Inferior parietal cortex (tissue), 1 donor: ENCODE results near the gene EXOC5.

ENCODE experiments used
- DNase-seq: peaks from one replicate; pipeline ENCODE4 v3.0.0-alpha.2; 2016; ENCODE audit errors: extremely low spot score

Gene EXOC5

DNA sequence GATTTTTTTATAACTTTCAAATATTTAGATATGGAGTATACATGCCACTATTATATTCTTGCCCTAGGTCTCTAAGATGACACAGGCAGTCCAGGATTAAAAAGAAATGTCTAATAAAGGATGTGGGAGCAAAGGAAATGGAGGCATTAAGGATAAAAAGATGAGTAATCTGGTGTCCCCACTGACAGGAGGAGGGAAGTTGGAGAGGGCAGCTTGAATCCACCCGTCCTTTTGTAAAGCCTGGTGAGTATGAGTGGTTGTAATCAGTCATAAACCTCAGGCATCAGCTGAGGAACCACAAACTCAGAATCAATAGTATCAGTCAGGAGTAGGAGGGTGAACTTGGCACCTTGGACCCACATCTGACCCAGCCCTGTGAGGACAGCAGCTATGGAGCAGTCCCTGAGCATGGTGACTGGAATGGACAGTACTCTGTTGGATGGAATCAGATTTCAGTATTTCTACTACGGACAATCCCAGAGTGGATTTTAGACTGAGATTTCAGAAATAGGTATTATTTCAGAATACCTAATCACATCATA is 100.5 kb downstream of the EXOC5 start:
- DNase-seq: no peak

DNA sequence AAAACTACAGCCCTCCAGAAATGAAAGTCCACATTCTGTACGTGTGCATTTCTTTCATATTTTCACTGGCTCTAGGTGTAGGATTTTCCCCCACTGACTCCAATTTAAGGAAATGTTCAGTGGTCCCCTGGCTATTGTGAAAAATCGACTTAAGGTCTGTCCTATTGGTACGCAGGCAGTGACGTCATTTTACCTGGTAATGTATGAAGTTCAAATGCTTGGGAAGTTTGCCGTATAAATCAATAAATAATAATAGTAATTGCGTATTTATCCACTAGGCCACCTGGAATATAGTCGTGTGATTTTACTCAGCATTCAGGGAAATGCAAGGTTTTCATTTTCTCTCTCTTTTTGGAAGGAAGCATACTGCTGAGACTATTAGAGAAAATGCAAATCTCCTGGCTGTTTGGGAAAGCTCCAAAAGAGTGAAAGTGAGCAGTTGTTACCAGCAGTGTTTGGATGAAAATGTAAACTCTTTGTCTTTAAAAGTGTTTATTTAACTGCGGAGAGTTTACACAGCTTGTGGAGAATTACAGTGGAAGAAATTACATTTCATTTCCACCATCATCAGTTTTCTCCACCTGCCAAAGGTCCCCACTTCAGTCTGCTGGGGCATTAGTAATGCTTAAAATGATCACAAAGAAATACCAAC is 107.0 kb downstream of the EXOC5 start:
- no peak for DNase-seq

DNA sequence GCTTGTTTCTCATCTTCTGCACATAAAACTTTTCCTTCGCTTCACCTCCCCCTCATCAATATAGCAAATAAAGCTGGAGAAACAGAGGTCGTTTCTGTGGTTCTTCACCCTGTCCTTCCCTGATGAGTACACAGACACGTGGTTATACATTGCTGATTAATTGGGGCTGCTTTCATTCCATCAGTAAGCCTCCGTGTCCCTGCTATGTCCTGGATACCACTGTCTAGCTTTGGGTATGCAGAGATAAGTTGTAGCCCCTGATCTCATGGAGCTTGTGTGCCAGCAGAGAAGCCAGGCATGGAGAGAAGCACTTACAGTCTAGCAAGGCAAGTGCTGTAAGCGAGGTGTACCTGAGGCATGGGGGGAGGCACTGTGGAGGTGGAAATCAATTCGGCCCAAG is 108.4 kb downstream of the EXOC5 start:
- no peak for DNase-seq

- DNase-seq: no peak
Observed at GRCh38 chr14:57153286-57153685, 115.4 kb downstream of the EXOC5 start.
